Thyroid gland (tissue), 4 donors: ENCODE measurements around the gene S100Z. TPM values are rescaled to one million over a fixed set of nuclear protein-coding genes. Genes with fewer than 3 reads are reported as not detected.

Experiments used
- DNase-seq, 2 donors: peaks; one replicate each; pipeline ENCODE4 v3.0.0-alpha.2; 2019
- H3K27ac ChIP-seq, 3 donors: fragments of 200-600 bp; sonication (generic); 1 replicate in 2 of 3; 2 replicates in 1 of 3; pipeline ENCODE4 v1.5.1; 2016 to 2019; ENCODE audit warnings: mild to moderate bottlenecking in 1 of 3, moderate library complexity in 1 of 3
- H3K27me3 ChIP-seq: fragments of 200-600 bp; sonication (generic); one replicate; pipeline ENCODE4 v1.5.1; 2019
- H3K36me3 ChIP-seq, 2 donors: fragments of 200-600 bp; sonication (generic); one replicate each; pipeline ENCODE4 v1.5.1; 2016 to 2019
- H3K4me1 ChIP-seq, 2 donors: fragments of 200-600 bp; sonication (generic); one replicate each; pipeline ENCODE4 v1.5.1; 2017 to 2019
- H3K4me3 ChIP-seq, 3 donors: fragments of 200-600 bp; sonication (generic); replicated peaks in 1 of 3; 1 replicate in 2 of 3; 2 replicates in 1 of 3; pipeline ENCODE4 v1.5.1; 2016; ENCODE audit warnings: mild to moderate bottlenecking in 1 of 3
- H3K9me3 ChIP-seq: fragments of 200-600 bp; sonication (generic); one replicate; pipeline ENCODE4 v1.5.1; 2017
- POLR2A ChIP-seq, 2 donors: fragments of 450-650 bp; IDR thresholded peaks; one replicate each; pipeline ENCODE4 v1.6.1; 2017; ENCODE audit warnings: antibody characterized with exemption in 2 of 2, mild to moderate bottlenecking in 2 of 2, moderate library complexity in 1 of 2
- WGBS, 2 donors: methylation state at CpG; one replicate each; pipeline ENCODE4 v1.1.5; 2017; 5-methylcytosine and 5-hydroxymethylcytosine counted together
- intact Hi-C: fragments of 100-400 bp; cut with DNase I; formaldehyde crosslinking; loops from one replicate; pipeline ENCODE4 v1.15.1; 2023
- total RNA-seq, 4 donors: library from RNA; depleted of rRNA; stranded (reverse); fragments of >200 nt; gene quantifications; one replicate each; pipeline ENCODE4 v1.2.3, GENCODE V29; 2016
- TF ChIP-seq, protein P1 (sequence below), 6 experiments: fragments of 200-600 bp in 3 of 6; fragments of 450-650 bp in 3 of 6; sonication (generic) in 3 of 6; IDR thresholded peaks; one replicate each; pipeline ENCODE4 v1.5.1; 2016 to 2019; ENCODE audit warnings: antibody characterized with exemption in 6 of 6, mild to moderate bottlenecking in 2 of 6, inconsistent platforms in 1 of 6, moderate library complexity in 1 of 6

S100Z gene
- total RNA-seq, 4 donors from 2014 or later: not detected

DNA sequence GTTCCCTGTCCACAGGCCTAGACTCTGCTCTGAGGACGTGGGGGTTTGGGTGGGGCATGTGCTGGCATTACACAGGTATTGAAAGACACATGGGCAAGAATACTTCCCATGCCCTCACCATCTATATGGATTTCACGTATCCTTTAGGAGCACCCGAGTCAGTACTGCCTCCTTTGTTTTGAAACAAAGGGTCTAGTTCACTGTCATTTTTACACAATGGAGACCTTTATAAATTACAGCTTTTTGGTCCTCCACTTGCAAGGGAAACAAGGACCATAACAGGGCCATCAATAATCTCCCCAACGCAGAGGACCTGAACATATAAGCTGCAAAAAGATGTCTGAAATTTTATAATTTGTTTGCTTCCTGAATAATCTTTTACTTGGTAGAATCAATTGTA, 78.1 kb downstream of the S100Z start:
- Histone ChIP-seq H3K36me3 (no peaks in the 10 kb centered on the region), H3K27me3 (no peaks in the 10 kb centered on the region), H3K4me3 (no peak overlapping the region), H3K27ac (no peak overlapping the region), H3K9me3 (no peaks in the 10 kb centered on the region), H3K4me1 (no peaks in the 10 kb centered on the region)
- intact Hi-C loops: no loop called here
- no peak for TF ChIP-seq POLR2A (IDR thresholded peaks at IDR 0.05)
- no peak for DNase-seq
- 68 to 82% methylated on average over 4 of the region's 4 CpGs for WGBS, 2 donors

DNA sequence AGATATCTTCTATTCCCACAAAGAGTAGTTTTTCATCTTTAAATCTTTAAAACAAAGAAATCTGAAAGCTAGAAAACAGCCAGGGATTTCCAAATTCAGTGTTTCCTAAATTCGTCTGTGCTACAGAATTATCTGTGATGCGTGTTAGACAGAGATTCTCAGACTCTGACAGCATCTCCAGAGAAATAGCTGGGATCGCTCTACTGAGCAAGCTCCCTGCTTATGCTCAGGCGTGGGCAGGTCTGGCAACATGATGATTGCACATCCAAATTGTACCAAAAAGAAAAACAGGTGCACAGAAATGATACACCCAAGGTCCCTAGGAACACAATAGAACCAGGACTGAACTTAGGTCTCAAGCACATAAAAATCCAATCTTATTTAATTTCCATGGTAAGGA, 80.3 kb downstream of the S100Z start:
- 79 to 95% methylated on average over 4 of the region's 4 CpGs for WGBS, 2 donors
- no peaks in the 10 kb centered on the region for H3K4me1 ChIP-seq
- H3K27me3 ChIP-seq: no peaks in the 10 kb centered on the region
- intact Hi-C loops: no loop called here
- no peak overlapping the region for H3K4me3 ChIP-seq
- no peaks in the 10 kb centered on the region for H3K36me3 ChIP-seq
- TF ChIP-seq, protein P1, sequence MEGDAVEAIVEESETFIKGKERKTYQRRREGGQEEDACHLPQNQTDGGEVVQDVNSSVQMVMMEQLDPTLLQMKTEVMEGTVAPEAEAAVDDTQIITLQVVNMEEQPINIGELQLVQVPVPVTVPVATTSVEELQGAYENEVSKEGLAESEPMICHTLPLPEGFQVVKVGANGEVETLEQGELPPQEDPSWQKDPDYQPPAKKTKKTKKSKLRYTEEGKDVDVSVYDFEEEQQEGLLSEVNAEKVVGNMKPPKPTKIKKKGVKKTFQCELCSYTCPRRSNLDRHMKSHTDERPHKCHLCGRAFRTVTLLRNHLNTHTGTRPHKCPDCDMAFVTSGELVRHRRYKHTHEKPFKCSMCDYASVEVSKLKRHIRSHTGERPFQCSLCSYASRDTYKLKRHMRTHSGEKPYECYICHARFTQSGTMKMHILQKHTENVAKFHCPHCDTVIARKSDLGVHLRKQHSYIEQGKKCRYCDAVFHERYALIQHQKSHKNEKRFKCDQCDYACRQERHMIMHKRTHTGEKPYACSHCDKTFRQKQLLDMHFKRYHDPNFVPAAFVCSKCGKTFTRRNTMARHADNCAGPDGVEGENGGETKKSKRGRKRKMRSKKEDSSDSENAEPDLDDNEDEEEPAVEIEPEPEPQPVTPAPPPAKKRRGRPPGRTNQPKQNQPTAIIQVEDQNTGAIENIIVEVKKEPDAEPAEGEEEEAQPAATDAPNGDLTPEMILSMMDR (IDR thresholded peaks at IDR 0.05): no peak
- no peak for TF ChIP-seq POLR2A (IDR thresholded peaks at IDR 0.05)
- no peak for DNase-seq
- H3K27ac ChIP-seq: no peak overlapping the region
- H3K9me3 ChIP-seq: no peaks in the 10 kb centered on the region

DNA sequence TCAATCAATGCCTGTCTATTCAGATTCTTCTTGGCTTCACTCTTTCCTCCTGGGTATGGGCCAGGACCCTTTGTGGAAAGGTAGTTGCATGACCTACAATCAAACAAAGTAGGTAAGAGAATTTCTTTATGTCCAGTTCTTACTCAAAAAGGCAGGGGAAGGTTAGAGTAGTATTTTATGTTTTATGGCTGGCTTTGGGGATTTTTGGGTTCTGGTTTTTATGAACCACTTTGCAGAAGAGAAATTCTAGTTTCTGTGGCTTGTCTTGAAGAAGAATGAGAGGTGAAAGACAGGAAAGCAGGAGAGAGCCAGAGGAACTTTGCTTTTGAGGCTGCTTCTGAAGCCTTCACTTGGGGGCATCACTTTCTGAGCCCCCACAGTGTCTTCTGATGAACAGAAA, 88.4 kb downstream of the S100Z start:
- TF ChIP-seq POLR2A (IDR thresholded peaks at IDR 0.05): no peak
- TF ChIP-seq, protein P1 (IDR thresholded peaks at IDR 0.05): no peak
- no peak overlapping the region for H3K27ac ChIP-seq
- no peaks in the 10 kb centered on the region for H3K9me3 ChIP-seq
- H3K27me3 ChIP-seq: no peaks in the 10 kb centered on the region
- H3K4me1 ChIP-seq: peaks cover 0 to 10% of the 10 kb centered on the region in 2 donors
- H3K4me3 ChIP-seq: no peak overlapping the region
- DNase-seq: no peak
- H3K36me3 ChIP-seq: no peaks in the 10 kb centered on the region
- intact Hi-C loops: no loop called here

DNA sequence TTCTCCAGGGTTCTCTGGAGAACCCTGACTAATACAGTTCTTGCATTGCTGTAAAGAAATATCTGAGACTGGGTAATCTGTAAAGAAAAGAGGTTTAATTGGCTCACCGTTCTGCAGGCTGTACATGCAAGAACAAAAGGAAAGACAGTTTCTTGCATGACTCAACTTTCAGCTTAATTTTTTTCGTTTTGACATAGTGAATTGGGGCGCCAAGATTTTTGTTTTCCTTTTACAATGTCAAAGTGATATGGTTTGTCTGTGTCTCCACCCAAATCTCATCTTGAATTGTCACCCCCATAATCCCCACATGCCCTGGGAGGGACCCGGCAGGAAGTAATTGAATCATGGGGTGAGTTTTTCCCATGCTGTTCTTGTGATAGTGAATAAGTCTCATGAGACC, 91.2 kb downstream of the S100Z start:
- DNase-seq: no peak
- Histone ChIP-seq H3K27me3 (no peaks in the 10 kb centered on the region), H3K9me3 (no peaks in the 10 kb centered on the region), H3K4me3 (no peak overlapping the region), H3K36me3 (no peaks in the 10 kb centered on the region), H3K4me1 (peaks cover 0 to 10% of the 10 kb centered on the region in 2 donors), H3K27ac (no peak overlapping the region)
- WGBS, 2 donors: 89 to 95% methylated on average over 4 of the region's 4 CpGs
- TF ChIP-seq POLR2A (IDR thresholded peaks at IDR 0.05): no peak
- TF ChIP-seq, protein P1 (IDR thresholded peaks at IDR 0.05): no peak
- intact Hi-C loops: no loop called here

DNA sequence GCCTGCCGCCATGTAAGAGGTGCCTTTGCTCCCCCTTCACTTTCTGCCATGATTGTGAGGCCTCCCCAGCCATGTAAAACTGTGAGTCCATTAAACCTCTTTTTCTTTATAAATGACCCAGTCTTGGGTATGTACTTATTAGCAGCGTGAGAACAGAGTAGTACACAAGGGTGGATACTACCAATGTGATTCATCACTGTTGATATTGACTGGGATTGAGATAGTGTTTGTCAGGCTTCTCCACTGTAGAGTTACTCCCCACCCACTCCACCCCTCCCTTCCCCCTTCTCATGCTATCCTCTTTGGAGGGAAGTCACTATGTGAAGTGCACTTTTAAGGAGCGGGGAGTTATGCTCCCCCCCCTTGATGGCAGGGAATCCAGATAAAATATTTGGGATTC, 91.6 kb downstream of the S100Z start:
- H3K9me3 ChIP-seq: no peaks in the 10 kb centered on the region

More for the DNA sequence above, 91.6 kb downstream of the S100Z start:
- TF ChIP-seq, protein P1 (IDR thresholded peaks at IDR 0.05): no peak
- no peak for TF ChIP-seq POLR2A (IDR thresholded peaks at IDR 0.05)
- WGBS, 2 donors: 85 to 89% methylated on average over 3 of the region's 3 CpGs
- peak; percentile 10 to 31 for DNase-seq
- Histone ChIP-seq H3K27ac (no peak overlapping the region), H3K4me3 (no peak overlapping the region), H3K4me1 (peaks cover 0 to 10% of the 10 kb centered on the region in 2 donors), H3K36me3 (no peaks in the 10 kb centered on the region), H3K27me3 (no peaks in the 10 kb centered on the region)
- intact Hi-C loops: no loop called here
